H1 (cell line): ENCODE results near the gene DNM1L. TPM values are rescaled to one million over a fixed set of nuclear protein-coding genes. Genes with fewer than 3 reads are reported as not detected.

Source experiments
- CHD7 ChIP-seq: fragments of 300-600 bp; sonication (generic); IDR thresholded peaks from 2 replicates; pipeline ENCODE4 v1.7.1; 2012; ENCODE audit warnings: low read length, moderate library complexity, mild to moderate bottlenecking, inconsistent platforms; ENCODE audit not compliant: insufficient replicate concordance
- polyA plus RNA-seq, 7 experiments: library from polyadenylated mRNA; depleted of rRNA in 3 of 7; stranded (reverse) in 5 of 7; unstranded in 2 of 7; fragments of >200 nt in 5 of 7; fragments of 200-250 nt in 2 of 7; gene quantifications; 1 replicate in 5 of 7; 2 replicates in 1 of 7; 4 replicates in 1 of 7; pipeline versions ENCODE4 v1.2.1 to v1.2.3, GENCODE V29; 2011 to 2013; ENCODE audit warnings: missing spikeins in 2 of 7, mixed read lengths in 2 of 7
- total RNA-seq: library from RNA; stranded (reverse); fragmentation: NEBNext Ultra II Directional; extraction: Animal tissue kit (Norgen Biotek cat#: 25700); gene quantifications from 2 replicates; pipeline ENCODE4 v1.2.1, GENCODE V29; 2021

DNM1L gene
- total and polyA plus RNA-seq, 2 of the 8 experiments (the other 6 are each of a cell fraction or from before 2014, with no cell fraction given), result 23.7 to 93.9 TPM

GRCh38 chr12:32756476-32757066 lies 77.5 kb downstream of the DNM1L start (continued):
- peak; percentile 37 for TF ChIP-seq CHD7
